Measurements from ENCODE around the gene AK2. TPM values are rescaled to one million over a fixed set of nuclear protein-coding genes. Genes with fewer than 3 reads are reported as not detected.

AK2 gene
- total and polyA plus RNA-seq, 10 of the 15 experiments (the other 5 are each of a cell fraction or from before 2014, with no cell fraction given) = 52.3 to 500 (median 278) TPM

GRCh38 chr1:32964461-32965250, 72.0 kb downstream of the AK2 start, which contains the start of gene RNF19B (continued):
- TF ChIP-seq NRF1 (conservative IDR thresholded peaks at IDR 0.05; ENCODE audit: low read depth, low read length) (peak; percentile 91), CEBPZ (IDR thresholded peaks at IDR 0.05; ENCODE audit: low read depth, low read length) (no peak), PAX8 (IDR thresholded peaks at IDR 0.05) (no peak), KLF5 (IDR thresholded peaks at IDR 0.05; ENCODE audit: partially characterized antibody) (peak; percentile 57), ZNF24 (IDR thresholded peaks at IDR 0.05) (0 out of 2 replicates have a peak, but pooled peaks have one; percentile 17), ETV6 (conservative IDR thresholded peaks at IDR 0.05 in 1 of 2, IDR thresholded peaks at IDR 0.05 in 1 of 2; ENCODE audit: borderline replicate concordance in 1 of 2, low read depth in 1 of 2) (no peak), ZZZ3 (IDR thresholded peaks at IDR 0.05; ENCODE audit: control insufficient read depth, insufficient read length, low read depth) (no peak), TCF3 (IDR thresholded peaks at IDR 0.05; ENCODE audit: borderline replicate concordance, insufficient read depth, low read depth, low read length) (peak; percentile 67; the same call in 1 of the 2 replicates)
